ENCODE results near the gene CTTNBP2NL. TPM values are rescaled to one million over a fixed set of nuclear protein-coding genes. Genes with fewer than 3 reads are reported as not detected.
A peak's percentile ranks its signal among the peaks of the same experiment; 100 is the strongest.

CTTNBP2NL gene
- total RNA-seq, 4 donors from 2014 or later, result 25.9 to 59.4 (median 49.3) TPM

GRCh38 chr1:112458756-112459155 lies 62.7 kb downstream of the CTTNBP2NL start:
- TF ChIP-seq EP300 (IDR thresholded peaks at IDR 0.05) (no peak), POLR2A (IDR thresholded peaks at IDR 0.05) (no peak), POLR2AphosphoS5 (IDR thresholded peaks at IDR 0.05) (no peak)
- TF ChIP-seq, protein P1, sequence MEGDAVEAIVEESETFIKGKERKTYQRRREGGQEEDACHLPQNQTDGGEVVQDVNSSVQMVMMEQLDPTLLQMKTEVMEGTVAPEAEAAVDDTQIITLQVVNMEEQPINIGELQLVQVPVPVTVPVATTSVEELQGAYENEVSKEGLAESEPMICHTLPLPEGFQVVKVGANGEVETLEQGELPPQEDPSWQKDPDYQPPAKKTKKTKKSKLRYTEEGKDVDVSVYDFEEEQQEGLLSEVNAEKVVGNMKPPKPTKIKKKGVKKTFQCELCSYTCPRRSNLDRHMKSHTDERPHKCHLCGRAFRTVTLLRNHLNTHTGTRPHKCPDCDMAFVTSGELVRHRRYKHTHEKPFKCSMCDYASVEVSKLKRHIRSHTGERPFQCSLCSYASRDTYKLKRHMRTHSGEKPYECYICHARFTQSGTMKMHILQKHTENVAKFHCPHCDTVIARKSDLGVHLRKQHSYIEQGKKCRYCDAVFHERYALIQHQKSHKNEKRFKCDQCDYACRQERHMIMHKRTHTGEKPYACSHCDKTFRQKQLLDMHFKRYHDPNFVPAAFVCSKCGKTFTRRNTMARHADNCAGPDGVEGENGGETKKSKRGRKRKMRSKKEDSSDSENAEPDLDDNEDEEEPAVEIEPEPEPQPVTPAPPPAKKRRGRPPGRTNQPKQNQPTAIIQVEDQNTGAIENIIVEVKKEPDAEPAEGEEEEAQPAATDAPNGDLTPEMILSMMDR (IDR thresholded peaks at IDR 0.05), result no peak
- WGBS, result 88% methylated on average over 4 of the region's 4 CpGs
- H3K4me1 ChIP-seq, result peaks cover 34% of the 10 kb centered on the region

DNA sequence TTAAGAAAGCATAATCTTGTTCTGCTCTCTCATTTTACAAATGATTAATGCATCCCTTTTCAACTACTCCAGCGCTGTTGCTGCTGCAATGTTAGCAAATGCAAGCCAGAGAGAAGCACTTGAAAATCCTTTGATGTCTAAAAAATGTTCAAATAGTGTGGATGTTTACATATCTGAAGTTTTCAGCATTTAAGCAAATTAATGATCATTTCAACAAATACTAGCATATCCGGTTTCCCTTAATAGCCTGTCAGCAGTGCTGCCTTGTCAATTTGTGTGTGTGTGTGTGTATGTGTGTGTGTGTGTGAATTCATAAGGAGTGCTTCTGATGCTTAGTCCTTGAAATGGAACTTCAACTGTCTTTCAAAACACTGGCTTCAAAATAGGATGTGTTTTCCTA lies 64.6 kb downstream of the CTTNBP2NL start:
- peaks cover 34% of the 10 kb centered on the region for H3K36me3 ChIP-seq
- H3K27ac ChIP-seq, result peak overlapping the region; percentile 78
- no peak for TF ChIP-seq POLR2A (IDR thresholded peaks at IDR 0.05)
- no peak for TF ChIP-seq POLR2AphosphoS5 (IDR thresholded peaks at IDR 0.05)
- TF ChIP-seq, protein P1 (IDR thresholded peaks at IDR 0.05), result no peak
- no peak for TF ChIP-seq EP300 (IDR thresholded peaks at IDR 0.05)
- H3K4me1 ChIP-seq, result peaks cover 52% of the 10 kb centered on the region
- DNase-seq (ENCODE audit: low spot score in 2 of 2), result no peak
- WGBS, result 65% methylated on average over 2 of the region's 2 CpGs
- no peak overlapping the region for H3K4me3 ChIP-seq
- H3K9me3 ChIP-seq, result no peaks in the 10 kb centered on the region
- H3K27me3 ChIP-seq, result no peaks in the 10 kb centered on the region

More at GRCh38 chr1:112458756-112459155, 62.7 kb downstream of the CTTNBP2NL start:
- Histone ChIP-seq H3K27ac (no peak overlapping the region), H3K9me3 (no peaks in the 10 kb centered on the region), H3K27me3 (no peaks in the 10 kb centered on the region), H3K36me3 (peaks cover 46% of the 10 kb centered on the region), H3K4me3 (no peak overlapping the region)
- DNase-seq (ENCODE audit: low spot score in 2 of 2), result no peak

DNA sequence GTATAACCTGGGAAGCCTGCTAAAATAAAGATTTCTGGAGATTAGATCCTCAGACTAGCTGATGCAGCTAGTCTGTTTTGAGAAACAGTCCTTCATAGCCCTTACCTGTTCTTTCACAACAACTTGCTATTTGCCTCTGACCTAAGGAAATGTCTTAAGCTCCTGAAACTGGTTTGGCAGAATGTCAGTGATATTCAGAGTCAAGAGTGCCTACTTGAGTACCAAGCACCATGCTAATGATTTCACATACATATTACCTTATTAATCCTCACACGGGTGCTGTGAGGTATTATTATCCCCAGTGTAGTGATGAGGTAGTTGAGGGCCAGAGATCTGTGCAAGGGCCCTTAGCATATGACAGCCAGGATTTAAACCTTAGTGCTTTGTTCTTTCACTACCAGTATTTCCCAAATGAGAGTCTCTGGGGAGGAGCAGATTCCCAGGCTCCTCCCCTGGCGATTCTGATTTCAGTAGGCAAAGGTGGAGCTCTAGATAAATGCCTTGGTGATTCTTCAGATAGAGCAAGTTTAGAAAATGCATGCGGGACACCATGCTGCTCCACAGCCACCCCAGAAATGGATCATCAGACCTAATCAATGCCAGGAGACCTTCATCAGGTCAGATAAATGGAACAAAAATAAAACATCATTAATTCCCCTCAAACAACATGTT lies 65.3 kb downstream of the CTTNBP2NL start:
- no peak for DNase-seq (ENCODE audit: low spot score in 2 of 2)
- Histone ChIP-seq H3K4me3 (peak overlapping the region; percentile 2), H3K27ac (peak overlapping the region; percentile 78), H3K27me3 (no peaks in the 10 kb centered on the region), H3K36me3 (peaks cover 27% of the 10 kb centered on the region), H3K9me3 (no peaks in the 10 kb centered on the region), H3K4me1 (peaks cover 58% of the 10 kb centered on the region)
- no peak for TF ChIP-seq EP300 (IDR thresholded peaks at IDR 0.05)
- TF ChIP-seq POLR2AphosphoS5 (IDR thresholded peaks at IDR 0.05), result no peak
- TF ChIP-seq POLR2A (IDR thresholded peaks at IDR 0.05), result no peak
- TF ChIP-seq, protein P1 (IDR thresholded peaks at IDR 0.05), result no peak
- 38% methylated on average over 3 of the region's 3 CpGs for WGBS

DNA sequence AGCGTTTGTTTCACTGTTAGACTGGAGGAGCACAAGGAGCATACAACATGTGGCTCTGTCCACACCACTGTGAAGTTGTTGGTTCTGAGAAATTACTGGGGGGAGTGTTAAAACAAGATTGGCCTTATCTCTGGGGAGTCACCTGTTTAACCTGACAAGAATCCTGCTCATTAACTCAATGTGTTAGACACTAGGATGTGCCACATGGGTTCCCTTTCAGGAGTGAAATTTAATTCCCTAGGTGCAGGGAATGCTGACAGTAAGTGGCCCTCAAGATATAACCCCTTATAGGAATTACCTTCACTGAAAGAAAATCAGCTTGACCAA lies 66.9 kb downstream of the CTTNBP2NL start:
- Histone ChIP-seq H3K27me3 (no peaks in the 10 kb centered on the region), H3K27ac (peak overlapping the region; percentile 78), H3K4me3 (no peak overlapping the region), H3K36me3 (peaks cover 11% of the 10 kb centered on the region), H3K9me3 (no peaks in the 10 kb centered on the region), H3K4me1 (peaks cover 65% of the 10 kb centered on the region)
- TF ChIP-seq POLR2AphosphoS5 (IDR thresholded peaks at IDR 0.05) (no peak), EP300 (IDR thresholded peaks at IDR 0.05) (no peak), POLR2A (IDR thresholded peaks at IDR 0.05) (no peak)
- TF ChIP-seq, protein P1 (IDR thresholded peaks at IDR 0.05), result no peak
- no peak for DNase-seq (ENCODE audit: low spot score in 2 of 2)
- WGBS, result 80% methylated on average over 1 of the region's 1 CpG

- WGBS, result 42% methylated on average over 4 of the region's 4 CpGs
- Histone ChIP-seq H3K27me3 (no peaks in the 10 kb centered on the region), H3K27ac (peak overlapping the region; percentile 93), H3K9me3 (no peaks in the 10 kb centered on the region), H3K4me1 (peaks cover 65% of the 10 kb centered on the region), H3K4me3 (no peak overlapping the region), H3K36me3 (no peaks in the 10 kb centered on the region)
- peak; percentile 76 to 81 for DNase-seq (ENCODE audit: low spot score in 2 of 2)
- TF ChIP-seq EP300 (IDR thresholded peaks at IDR 0.05) (no peak), POLR2AphosphoS5 (IDR thresholded peaks at IDR 0.05) (peak in 2 of 3 donors; percentile 31 to 44)
Measured at GRCh38 chr1:112464501-112464900, 68.5 kb downstream of the CTTNBP2NL start.

All from suprapubic skin (tissue), 4 donors.